Activated CD4-positive, CD25-positive, alpha-beta regulatory T cell treated with anti-CD3 and anti-CD28 coated beads, Interleukin-2, amount 50 U/mL, for 72 hours (primary cell): ENCODE results near the gene TAF7.
A peak's percentile ranks its signal among the peaks of the same experiment; 100 is the strongest.
"Not testable (repeated sequence)": the region's sequence is repeated elsewhere in the genome, so short reads cannot be mapped to it uniquely, and the experiment has no call there.

Experiments
- DNase-seq: peaks from one replicate; pipeline ENCODE4 v3.0.0; 2021

TAF7 gene

DNA sequence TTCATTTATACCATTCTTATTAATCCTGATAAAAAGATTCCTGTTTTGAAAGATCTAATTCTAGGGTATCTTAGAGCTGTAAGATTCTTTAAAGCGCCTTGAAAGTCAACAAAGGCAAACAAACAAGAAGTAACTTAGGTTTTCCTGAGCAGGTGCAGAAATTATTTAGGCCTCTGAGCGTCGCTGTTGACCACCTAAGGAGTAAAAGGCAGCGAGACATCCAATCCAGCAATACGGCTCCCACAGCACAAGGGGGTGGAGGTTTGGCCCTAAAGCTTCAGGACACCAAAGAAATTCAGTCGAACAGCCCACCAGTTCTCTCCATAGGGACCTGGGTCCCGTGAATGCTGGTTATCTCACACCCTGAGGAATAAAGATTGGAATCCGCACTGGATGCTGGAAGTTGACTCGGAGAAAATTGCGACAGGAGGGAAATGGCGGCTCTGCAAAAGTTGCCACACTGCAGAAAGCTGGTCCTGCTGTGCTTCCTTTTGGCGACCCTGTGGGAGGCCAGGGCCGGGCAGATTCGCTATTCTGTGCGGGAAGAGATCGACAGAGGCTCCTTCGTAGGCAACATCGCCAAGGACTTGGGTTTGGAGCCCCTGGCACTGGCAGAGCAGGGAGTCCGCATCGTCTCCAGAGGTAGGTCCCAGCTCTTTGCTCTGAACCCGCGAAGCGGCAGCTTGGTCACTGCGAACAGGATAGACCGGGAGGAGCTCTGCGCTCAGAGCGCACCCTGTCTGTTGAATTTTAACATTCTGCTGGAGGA lies 18.1 kb upstream of the TAF7 start, which contains the start of gene PCDHGA2:
PCDHGA2 (plus strand) TSS at position 223 of the 769 bp plus-strand sequence.
- no peak for DNase-seq

GRCh38 chr5:141332571-141332970 lies 12.0 kb upstream of the TAF7 start:
- not testable (repeated sequence) for DNase-seq

GRCh38 chr5:141330299-141331080 lies 9.9 kb upstream of the TAF7 start, which contains the start of gene PCDHGA1:
PCDHGA1 (plus strand) TSS chr5:141330514.
- DNase-seq, result no peak

- DNase-seq, result no peak
Measured at GRCh38 chr5:141328231-141328630, 7.6 kb upstream of the TAF7 start.

GRCh38 chr5:141326088-141326854 lies 5.7 kb upstream of the TAF7 start:
- peak; percentile 52 for DNase-seq

DNA sequence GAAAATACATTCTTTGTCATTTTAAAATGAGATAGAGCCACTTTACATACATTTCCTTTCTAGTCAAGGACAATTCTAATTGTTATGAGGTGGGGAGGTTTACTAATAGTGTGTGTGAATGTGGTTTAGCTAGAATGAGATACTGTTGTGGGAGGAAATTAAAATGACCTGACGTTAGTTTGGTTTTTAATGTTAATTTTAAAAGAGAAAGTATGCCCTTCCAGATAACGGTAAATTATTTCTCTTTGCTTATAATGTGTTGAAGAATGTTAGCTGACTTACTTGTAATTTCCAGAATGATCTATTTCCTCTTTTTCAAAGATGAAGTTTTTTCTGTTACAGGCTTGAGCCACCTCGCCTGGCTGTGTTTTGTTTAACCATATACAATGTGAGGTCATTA lies 1.7 kb upstream of the TAF7 start:
- no peak for DNase-seq

GRCh38 chr5:141319699-141320098 lies 885 bp downstream of the TAF7 start:
- DNase-seq, result no peak

DNA sequence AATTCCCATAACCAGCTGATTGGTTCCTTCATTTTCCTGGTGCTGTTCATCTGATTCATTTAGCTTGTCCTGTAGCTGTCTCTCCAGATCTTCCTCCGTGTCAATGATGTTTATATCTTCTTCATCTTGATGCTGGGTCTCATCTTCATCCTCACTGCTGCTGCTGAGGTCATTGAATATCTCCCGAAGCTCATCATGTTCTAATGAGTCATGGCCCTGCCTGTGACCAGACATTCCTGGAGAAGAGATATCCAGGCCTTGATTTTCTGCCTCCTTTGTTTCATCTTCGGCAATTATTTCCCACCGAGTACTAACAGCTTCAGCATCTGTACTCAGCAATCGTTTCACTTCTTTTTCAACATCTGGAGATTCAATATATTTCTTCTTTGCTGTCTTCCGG lies 1.4 kb downstream of the TAF7 start:
- DNase-seq, result no peak

DNA sequence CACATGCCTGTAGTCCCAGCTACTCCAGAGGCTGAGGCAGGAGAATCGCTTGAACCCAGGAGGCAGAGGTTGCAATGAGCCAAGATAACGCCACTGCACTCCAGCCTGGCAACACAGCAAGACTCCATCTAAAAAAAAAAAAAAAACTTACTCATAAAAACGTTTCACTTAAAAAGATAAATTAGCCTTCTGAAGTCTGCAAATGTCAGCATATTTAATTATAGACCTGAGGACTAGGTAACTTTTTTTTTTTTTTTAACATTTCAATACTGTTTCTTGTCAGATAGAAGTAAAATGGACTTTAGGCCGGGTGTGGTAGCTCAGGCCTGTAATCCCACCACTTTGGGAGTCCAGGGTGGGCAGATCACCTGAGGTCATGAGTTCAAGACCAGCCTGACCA lies 3.6 kb downstream of the TAF7 start:
- not testable (repeated sequence) for DNase-seq

GRCh38 chr5:141313711-141314110 lies 6.9 kb downstream of the TAF7 start:
- no peak for DNase-seq

- no peak for DNase-seq
Measured at GRCh38 chr5:141306630-141307029, 14.0 kb downstream of the TAF7 start.

- DNase-seq, result no peak
Measured at GRCh38 chr5:141303756-141304155, 16.8 kb downstream of the TAF7 start, which contains the start of gene SLC25A2. SLC25A2 (minus strand) TSS chr5:141304049; CDS start chr5:141303865, 184 bp downstream.

DNA sequence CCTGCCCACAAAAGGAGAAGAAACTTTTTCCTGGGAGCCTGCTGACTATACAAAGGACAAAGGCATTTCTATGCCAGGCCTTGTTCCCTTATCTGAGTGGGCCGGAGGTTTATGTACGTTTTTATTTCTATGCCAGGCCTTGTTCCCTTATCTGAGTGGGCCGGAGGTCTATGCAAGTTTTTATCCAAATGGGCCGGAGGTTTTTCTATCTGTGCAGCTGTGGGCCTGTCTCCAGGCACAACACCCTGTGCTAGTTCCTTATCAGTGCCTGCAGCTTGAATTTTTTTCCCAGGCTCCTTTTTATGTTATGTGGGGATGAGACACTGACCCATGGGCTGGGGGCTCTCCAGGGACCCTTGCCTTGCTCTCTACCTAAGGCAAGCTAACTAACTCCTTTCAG lies 22.2 kb downstream of the TAF7 start:
- no peak for DNase-seq

DNA sequence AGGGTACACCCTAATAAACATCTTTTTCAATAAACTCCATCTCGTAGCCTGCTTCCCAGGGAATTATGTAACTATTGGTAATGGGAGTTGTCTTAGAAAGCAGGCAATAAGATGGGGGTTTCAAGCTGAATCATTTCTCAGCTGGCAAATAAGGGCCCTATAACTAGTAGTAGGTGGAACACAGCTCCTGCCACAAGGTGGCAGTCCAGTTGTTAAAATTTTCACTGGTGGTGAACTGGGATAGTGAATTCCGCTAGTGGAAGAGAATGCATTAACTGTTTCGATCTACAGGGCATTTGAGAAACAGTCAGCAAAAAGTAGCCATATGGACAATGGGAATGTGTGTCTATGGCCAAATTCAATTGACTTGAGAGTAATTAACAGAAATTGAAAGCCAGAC lies 47.7 kb downstream of the TAF7 start:
- DNase-seq, result no peak

DNA sequence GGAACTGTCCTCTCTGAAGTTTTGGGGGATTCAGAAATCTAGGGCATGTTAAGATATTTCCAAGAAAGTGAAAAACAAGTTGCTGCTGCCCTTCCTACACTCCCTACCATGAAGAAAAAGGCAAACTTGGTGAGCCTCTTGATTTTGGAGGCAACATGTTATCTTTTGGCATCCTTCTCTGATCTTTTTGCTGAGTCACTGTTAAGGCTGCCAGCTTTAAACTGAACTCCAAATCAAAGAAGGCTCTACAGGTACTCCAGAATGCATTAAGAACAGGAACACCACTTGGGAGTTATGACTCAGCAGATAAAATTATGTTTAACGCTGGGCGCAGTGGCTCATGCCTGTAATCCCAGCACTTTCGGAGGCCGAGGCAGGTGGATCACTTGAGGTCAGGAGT lies 51.4 kb downstream of the TAF7 start:
- DNase-seq, result no peak
